ENCODE results near the gene PIP5KL1.

PIP5KL1 gene

GRCh38 chr9:127965953-127966352 lies 35.4 kb upstream of the PIP5KL1 start:
- Histone ChIP-seq H3K4me1 (ENCODE audit: control insufficient read depth, insufficient read depth, low read length) (no peaks in the 10 kb centered on the region), H3K36me3 (ENCODE audit: control insufficient read depth, insufficient read depth, low read length) (peaks cover 8% of the 10 kb centered on the region), H3K9me3 (ENCODE audit: control insufficient read depth, insufficient read depth, low read length) (no peaks in the 10 kb centered on the region), H3K27me3 (ENCODE audit: control insufficient read depth, insufficient read depth, low read length) (no peaks in the 10 kb centered on the region), H3K4me3 (ENCODE audit: low read depth, low read length) (no peak overlapping the region), H3K9ac (ENCODE audit: low read depth, low read length) (peak overlapping the region; percentile 54)

DNA sequence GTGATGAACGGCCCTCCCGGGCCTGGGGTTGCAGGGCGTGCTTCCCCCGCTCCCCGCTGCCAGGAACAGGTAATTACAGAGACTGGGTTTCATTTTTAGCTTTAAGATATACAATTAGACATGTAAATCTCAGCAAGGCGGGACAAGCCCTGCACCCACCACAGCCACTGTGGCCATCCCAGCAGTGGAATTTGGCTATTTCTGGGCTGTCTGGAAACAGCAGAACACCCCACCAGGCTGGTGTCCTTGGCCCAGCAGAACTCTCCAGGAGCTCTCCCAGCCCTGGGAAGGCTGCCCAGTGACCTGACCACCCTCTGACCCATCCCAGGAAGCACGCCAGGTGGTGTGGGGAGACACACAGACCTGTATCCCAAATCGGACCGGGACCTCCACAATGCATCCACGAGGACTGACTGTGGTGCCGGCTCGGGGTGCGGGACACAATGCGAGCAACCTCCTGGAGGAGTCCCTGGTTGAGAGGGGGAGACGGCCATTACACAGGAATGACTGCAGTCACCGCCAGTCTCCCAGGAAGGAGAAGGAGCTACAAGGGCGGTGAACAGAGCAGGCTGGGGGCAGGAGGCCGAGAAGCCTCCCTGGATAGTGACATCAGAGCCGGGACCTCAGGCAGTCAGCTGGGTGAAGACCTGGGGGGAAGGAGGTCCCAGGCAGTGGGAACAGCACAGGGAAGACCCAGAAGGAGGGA lies 32.9 kb upstream of the PIP5KL1 start:
- no peaks in the 10 kb centered on the region for H3K9me3 ChIP-seq (ENCODE audit: control insufficient read depth, insufficient read depth, low read length)
- no peak overlapping the region for H3K4me3 ChIP-seq (ENCODE audit: low read depth, low read length)
- peaks cover 8% of the 10 kb centered on the region for H3K36me3 ChIP-seq (ENCODE audit: control insufficient read depth, insufficient read depth, low read length)
- H3K27me3 ChIP-seq (ENCODE audit: control insufficient read depth, insufficient read depth, low read length) = no peaks in the 10 kb centered on the region
- H3K4me1 ChIP-seq (ENCODE audit: control insufficient read depth, insufficient read depth, low read length) = no peaks in the 10 kb centered on the region
- H3K9ac ChIP-seq (ENCODE audit: low read depth, low read length) = no peak overlapping the region

DNA sequence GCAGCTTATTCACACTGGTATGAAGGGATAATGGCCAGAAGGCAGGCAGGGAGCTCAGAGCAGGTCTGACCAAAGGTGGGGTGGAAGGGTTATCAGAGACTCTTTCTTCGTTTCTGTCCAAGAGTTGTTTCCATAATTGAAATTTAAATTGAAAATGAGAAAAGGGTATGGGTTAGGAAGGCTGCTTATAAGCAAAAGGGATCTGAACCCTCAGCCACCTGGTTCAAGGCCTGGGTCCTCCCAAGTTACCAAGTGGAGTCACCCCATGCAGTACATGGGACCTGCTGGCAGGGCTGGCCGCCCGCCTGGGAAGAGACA lies 32.4 kb upstream of the PIP5KL1 start:
- peaks cover 8% of the 10 kb centered on the region for H3K36me3 ChIP-seq (ENCODE audit: control insufficient read depth, insufficient read depth, low read length)
- H3K27me3 ChIP-seq (ENCODE audit: control insufficient read depth, insufficient read depth, low read length) = no peaks in the 10 kb centered on the region
- H3K9me3 ChIP-seq (ENCODE audit: control insufficient read depth, insufficient read depth, low read length) = no peaks in the 10 kb centered on the region
- no peak overlapping the region for H3K4me3 ChIP-seq (ENCODE audit: low read depth, low read length)
- no peaks in the 10 kb centered on the region for H3K4me1 ChIP-seq (ENCODE audit: control insufficient read depth, insufficient read depth, low read length)
- no peak overlapping the region for H3K9ac ChIP-seq (ENCODE audit: low read depth, low read length)

DNA sequence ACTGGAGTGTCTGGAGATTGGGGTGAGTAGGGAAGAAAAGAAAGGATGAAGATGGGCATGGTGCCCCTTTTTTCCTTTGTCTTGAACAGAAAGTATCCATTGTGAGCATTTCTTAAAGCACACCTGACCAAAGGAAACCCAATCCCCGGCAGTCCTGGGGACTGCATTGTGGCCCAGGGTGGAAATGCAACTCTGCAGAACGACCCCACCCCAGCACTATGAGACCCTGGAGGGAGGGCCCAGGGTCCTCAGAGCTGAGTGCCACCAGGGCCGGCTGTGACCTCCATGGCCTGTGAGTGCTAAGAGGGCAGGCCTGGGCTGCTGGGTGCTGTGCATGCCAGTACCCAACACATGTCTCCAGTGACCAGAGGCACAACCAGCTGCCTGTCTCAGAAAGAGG lies 31.7 kb upstream of the PIP5KL1 start:
- Histone ChIP-seq H3K27me3 (ENCODE audit: control insufficient read depth, insufficient read depth, low read length) (no peaks in the 10 kb centered on the region), H3K9me3 (ENCODE audit: control insufficient read depth, insufficient read depth, low read length) (no peaks in the 10 kb centered on the region), H3K4me1 (ENCODE audit: control insufficient read depth, insufficient read depth, low read length) (no peaks in the 10 kb centered on the region)

DNA sequence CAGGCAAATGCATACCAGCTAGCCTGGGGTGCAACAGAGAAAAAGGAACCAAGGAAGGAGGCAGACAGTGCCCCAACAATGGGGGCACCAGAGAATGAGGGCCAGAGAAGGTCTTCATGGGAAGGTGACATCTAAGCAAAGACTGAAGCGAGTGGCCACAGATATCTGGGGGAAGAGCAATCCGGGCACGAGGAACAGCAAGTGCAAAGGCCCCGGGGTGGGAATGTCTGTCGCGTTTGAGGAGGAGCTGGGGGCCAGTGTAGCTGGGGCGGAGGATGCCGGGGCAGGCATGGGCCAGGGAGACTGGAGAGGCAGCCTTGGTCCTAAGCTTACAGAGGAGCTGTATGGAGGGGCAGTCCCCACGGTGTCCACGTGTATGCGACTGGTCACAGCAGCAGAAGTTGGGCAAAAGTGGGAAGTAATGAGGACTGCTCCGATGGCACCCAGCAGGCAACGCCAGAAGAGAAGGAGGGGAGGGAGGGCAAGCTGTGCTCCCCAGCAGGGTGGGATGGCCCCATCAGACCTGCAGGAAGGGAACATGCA lies 31.1 kb upstream of the PIP5KL1 start:
- no peaks in the 10 kb centered on the region for H3K4me1 ChIP-seq (ENCODE audit: control insufficient read depth, insufficient read depth, low read length)
- peaks cover 8% of the 10 kb centered on the region for H3K36me3 ChIP-seq (ENCODE audit: control insufficient read depth, insufficient read depth, low read length)
- H3K9ac ChIP-seq (ENCODE audit: low read depth, low read length) = no peak overlapping the region
- H3K4me3 ChIP-seq (ENCODE audit: low read depth, low read length) = no peak overlapping the region
- no peaks in the 10 kb centered on the region for H3K9me3 ChIP-seq (ENCODE audit: control insufficient read depth, insufficient read depth, low read length)
- no peaks in the 10 kb centered on the region for H3K27me3 ChIP-seq (ENCODE audit: control insufficient read depth, insufficient read depth, low read length)

More for the DNA sequence above, 31.7 kb upstream of the PIP5KL1 start:
- Histone ChIP-seq H3K4me3 (ENCODE audit: low read depth, low read length) (no peak overlapping the region), H3K36me3 (ENCODE audit: control insufficient read depth, insufficient read depth, low read length) (peaks cover 8% of the 10 kb centered on the region), H3K9ac (ENCODE audit: low read depth, low read length) (no peak overlapping the region)

DNA sequence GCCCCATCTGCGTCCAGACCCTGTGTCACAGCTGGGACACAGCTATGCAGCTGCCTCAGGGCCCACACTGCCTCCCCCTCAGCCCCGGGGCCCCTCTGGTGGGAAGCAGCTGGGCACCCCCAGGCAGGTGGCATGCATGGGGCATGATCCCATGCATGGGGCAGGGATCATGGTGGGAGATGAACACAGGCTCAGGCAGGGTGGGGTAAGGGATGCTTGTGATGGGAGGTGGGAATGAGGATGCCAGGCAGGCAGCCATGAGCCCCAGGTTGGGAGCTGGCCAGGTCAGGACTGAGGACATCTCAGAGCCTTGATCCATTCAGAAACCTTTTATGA lies 30.5 kb upstream of the PIP5KL1 start:
- peaks cover 8% of the 10 kb centered on the region for H3K36me3 ChIP-seq (ENCODE audit: control insufficient read depth, insufficient read depth, low read length)
- no peaks in the 10 kb centered on the region for H3K9me3 ChIP-seq (ENCODE audit: control insufficient read depth, insufficient read depth, low read length)
- peaks cover under 1% of the 10 kb centered on the region for H3K4me1 ChIP-seq (ENCODE audit: control insufficient read depth, insufficient read depth, low read length)
- H3K27me3 ChIP-seq (ENCODE audit: control insufficient read depth, insufficient read depth, low read length) = no peaks in the 10 kb centered on the region
- no peak overlapping the region for H3K4me3 ChIP-seq (ENCODE audit: low read depth, low read length)
- H3K9ac ChIP-seq (ENCODE audit: low read depth, low read length) = no peak overlapping the region

- peaks cover 8% of the 10 kb centered on the region for H3K36me3 ChIP-seq (ENCODE audit: control insufficient read depth, insufficient read depth, low read length)
These were observed 30.0 kb upstream of the PIP5KL1 start for GRCh38 chr9:127960410-127961154.

GRCh38 chr9:127959841-127960409 lies 29.3 kb upstream of the PIP5KL1 start:
- Histone ChIP-seq H3K27me3 (ENCODE audit: control insufficient read depth, insufficient read depth, low read length) (no peaks in the 10 kb centered on the region), H3K9me3 (ENCODE audit: control insufficient read depth, insufficient read depth, low read length) (no peaks in the 10 kb centered on the region), H3K4me3 (ENCODE audit: low read depth, low read length) (no peak overlapping the region), H3K4me1 (ENCODE audit: control insufficient read depth, insufficient read depth, low read length) (peaks cover 11% of the 10 kb centered on the region), H3K36me3 (ENCODE audit: control insufficient read depth, insufficient read depth, low read length) (peaks cover 8% of the 10 kb centered on the region), H3K9ac (ENCODE audit: low read depth, low read length) (no peak overlapping the region)

More at GRCh38 chr9:127960410-127961154, 30.0 kb upstream of the PIP5KL1 start:
- Histone ChIP-seq H3K9ac (ENCODE audit: low read depth, low read length) (peak overlapping the region; percentile 39), H3K9me3 (ENCODE audit: control insufficient read depth, insufficient read depth, low read length) (no peaks in the 10 kb centered on the region), H3K4me1 (ENCODE audit: control insufficient read depth, insufficient read depth, low read length) (peaks cover 6% of the 10 kb centered on the region), H3K4me3 (ENCODE audit: low read depth, low read length) (no peak overlapping the region), H3K27me3 (ENCODE audit: control insufficient read depth, insufficient read depth, low read length) (no peaks in the 10 kb centered on the region)

GRCh38 chr9:127959398-127959797 lies 28.8 kb upstream of the PIP5KL1 start:
- Histone ChIP-seq H3K9ac (ENCODE audit: low read depth, low read length) (no peak overlapping the region), H3K4me1 (ENCODE audit: control insufficient read depth, insufficient read depth, low read length) (peaks cover 11% of the 10 kb centered on the region), H3K27me3 (ENCODE audit: control insufficient read depth, insufficient read depth, low read length) (no peaks in the 10 kb centered on the region), H3K36me3 (ENCODE audit: control insufficient read depth, insufficient read depth, low read length) (peaks cover 6% of the 10 kb centered on the region), H3K4me3 (ENCODE audit: low read depth, low read length) (no peak overlapping the region), H3K9me3 (ENCODE audit: control insufficient read depth, insufficient read depth, low read length) (no peaks in the 10 kb centered on the region)

- peaks cover 11% of the 10 kb centered on the region for H3K4me1 ChIP-seq (ENCODE audit: control insufficient read depth, insufficient read depth, low read length)
- peaks cover 6% of the 10 kb centered on the region for H3K36me3 ChIP-seq (ENCODE audit: control insufficient read depth, insufficient read depth, low read length)
- no peaks in the 10 kb centered on the region for H3K9me3 ChIP-seq (ENCODE audit: control insufficient read depth, insufficient read depth, low read length)
- H3K4me3 ChIP-seq (ENCODE audit: low read depth, low read length) = no peak overlapping the region
- no peaks in the 10 kb centered on the region for H3K27me3 ChIP-seq (ENCODE audit: control insufficient read depth, insufficient read depth, low read length)
- no peak overlapping the region for H3K9ac ChIP-seq (ENCODE audit: low read depth, low read length)
These were observed 28.2 kb upstream of the PIP5KL1 start for GRCh38 chr9:127958728-127959127.

- Histone ChIP-seq H3K27me3 (ENCODE audit: control insufficient read depth, insufficient read depth, low read length) (no peaks in the 10 kb centered on the region), H3K9ac (ENCODE audit: low read depth, low read length) (no peak overlapping the region), H3K4me1 (ENCODE audit: control insufficient read depth, insufficient read depth, low read length) (peaks cover 11% of the 10 kb centered on the region), H3K36me3 (ENCODE audit: control insufficient read depth, insufficient read depth, low read length) (peaks cover 3% of the 10 kb centered on the region), H3K4me3 (ENCODE audit: low read depth, low read length) (no peak overlapping the region), H3K9me3 (ENCODE audit: control insufficient read depth, insufficient read depth, low read length) (no peaks in the 10 kb centered on the region)
These were observed 24.9 kb upstream of the PIP5KL1 start for GRCh38 chr9:127955294-127956015.

Data from iPS-15b (cell line).